ENCODE measurements around the gene PTPRC.

DNA sequence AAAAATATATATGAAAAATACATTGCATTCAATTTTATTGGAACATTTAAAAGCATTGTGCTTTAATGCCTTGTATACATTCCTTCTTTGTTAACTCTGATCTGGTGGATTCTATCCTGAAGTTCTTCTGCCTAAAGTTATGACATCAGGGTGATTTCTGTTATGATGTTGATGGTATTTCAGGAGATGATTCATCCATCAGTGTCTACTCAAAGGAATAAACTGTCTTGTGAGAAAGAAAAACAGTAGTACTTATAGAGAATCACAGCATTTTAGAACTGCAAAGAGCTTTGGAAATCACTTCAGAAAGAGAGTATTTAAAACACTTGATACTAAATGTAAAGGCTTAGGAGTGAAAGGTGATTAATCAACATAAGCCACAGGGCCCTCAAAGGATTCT is 155.7 kb downstream of the PTPRC start:
- TF ChIP-seq, protein P1, sequence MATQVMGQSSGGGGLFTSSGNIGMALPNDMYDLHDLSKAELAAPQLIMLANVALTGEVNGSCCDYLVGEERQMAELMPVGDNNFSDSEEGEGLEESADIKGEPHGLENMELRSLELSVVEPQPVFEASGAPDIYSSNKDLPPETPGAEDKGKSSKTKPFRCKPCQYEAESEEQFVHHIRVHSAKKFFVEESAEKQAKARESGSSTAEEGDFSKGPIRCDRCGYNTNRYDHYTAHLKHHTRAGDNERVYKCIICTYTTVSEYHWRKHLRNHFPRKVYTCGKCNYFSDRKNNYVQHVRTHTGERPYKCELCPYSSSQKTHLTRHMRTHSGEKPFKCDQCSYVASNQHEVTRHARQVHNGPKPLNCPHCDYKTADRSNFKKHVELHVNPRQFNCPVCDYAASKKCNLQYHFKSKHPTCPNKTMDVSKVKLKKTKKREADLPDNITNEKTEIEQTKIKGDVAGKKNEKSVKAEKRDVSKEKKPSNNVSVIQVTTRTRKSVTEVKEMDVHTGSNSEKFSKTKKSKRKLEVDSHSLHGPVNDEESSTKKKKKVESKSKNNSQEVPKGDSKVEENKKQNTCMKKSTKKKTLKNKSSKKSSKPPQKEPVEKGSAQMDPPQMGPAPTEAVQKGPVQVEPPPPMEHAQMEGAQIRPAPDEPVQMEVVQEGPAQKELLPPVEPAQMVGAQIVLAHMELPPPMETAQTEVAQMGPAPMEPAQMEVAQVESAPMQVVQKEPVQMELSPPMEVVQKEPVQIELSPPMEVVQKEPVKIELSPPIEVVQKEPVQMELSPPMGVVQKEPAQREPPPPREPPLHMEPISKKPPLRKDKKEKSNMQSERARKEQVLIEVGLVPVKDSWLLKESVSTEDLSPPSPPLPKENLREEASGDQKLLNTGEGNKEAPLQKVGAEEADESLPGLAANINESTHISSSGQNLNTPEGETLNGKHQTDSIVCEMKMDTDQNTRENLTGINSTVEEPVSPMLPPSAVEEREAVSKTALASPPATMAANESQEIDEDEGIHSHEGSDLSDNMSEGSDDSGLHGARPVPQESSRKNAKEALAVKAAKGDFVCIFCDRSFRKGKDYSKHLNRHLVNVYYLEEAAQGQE (IDR thresholded peaks at IDR 0.05; ENCODE audit: insufficient read depth in 1 of 2, low read depth in 2 of 2, low read length in 2 of 2), result no peak
- TF ChIP-seq POLR2AphosphoS5 (IDR thresholded peaks at IDR 0.05; ENCODE audit: low read depth, low read length) (no peak), TAF1 (IDR thresholded peaks at IDR 0.05; ENCODE audit: borderline replicate concordance, insufficient read depth, low read length) (no peak), SIN3A (IDR thresholded peaks at IDR 0.05; ENCODE audit: borderline replicate concordance, insufficient read depth, low read length) (no peak)

Measured in PFSK-1 (cell line).